B cell (primary cell): Measurements from ENCODE around the gene TYK2. TPM values are rescaled to one million over a fixed set of nuclear protein-coding genes. Genes with fewer than 3 reads are reported as not detected.

Source experiments
- ATAC-seq: fragments of 200-7000 bp; cut with Tn5 transposase; one replicate; pipeline ENCODE4 v1.10.0; 2021; ENCODE audit warnings: low read depth, mild to moderate bottlenecking, moderate number of reproducible peaks, moderate library complexity
- CTCF ChIA-PET: fragments of 350-600 bp; sonication (Branson Sonifier 250); formaldehyde crosslinking; loops from one replicate; lab custom pipeline; 2021; ENCODE audit warnings: antibody characterized with exemption, inconsistent platforms; lab: Charles Lee
- POLR2A ChIA-PET: fragments of 350-600 bp; sonication (Branson Sonifier 250); formaldehyde crosslinking; loops from one replicate; lab custom pipeline; 2021; ENCODE audit warnings: antibody characterized with exemption; lab: Charles Lee
- DNase-seq: peaks from one replicate; pipeline ENCODE4 v3.0.0; 2013
- H2AFZ ChIP-seq: 2 replicates; pipeline ENCODE4 v1.6.1; 2012; ENCODE audit warnings: mild to moderate bottlenecking, low read depth, low read length; ENCODE audit not compliant: insufficient read depth, poor library complexity, severe bottlenecking
- H3K27ac ChIP-seq, 2 donors: 1 replicate in 1 of 2; 2 replicates in 1 of 2; pipeline ENCODE4 v1.5.1; 2012 to 2013; ENCODE audit warnings: low read length in 2 of 2, mild to moderate bottlenecking in 2 of 2, moderate library complexity in 1 of 2
- H3K27me3 ChIP-seq, 4 experiments: fragments of 200-600 bp in 1 of 4; sonication (generic) in 1 of 4; replicated peaks in 1 of 4; 1 replicate in 2 of 4; 2 replicates in 2 of 4; pipeline versions ENCODE4 v1.6.1 to v1.7.0; 2013 to 2016; ENCODE audit warnings: low read length in 3 of 4, mild to moderate bottlenecking in 2 of 4, mixed read lengths in 1 of 4, moderate library complexity in 1 of 4; ENCODE audit not compliant: insufficient read depth in 4 of 4, control insufficient read depth in 3 of 4; ENCODE audit errors: control extremely low read depth in 1 of 4
- H3K36me3 ChIP-seq, 2 experiments: replicated peaks in 1 of 2; 1 replicate in 1 of 2; 2 replicates in 1 of 2; pipeline versions ENCODE4 v1.6.1 to v1.7.1; 2013; ENCODE audit warnings: low read length in 1 of 2; ENCODE audit not compliant: insufficient read depth in 2 of 2, control insufficient read depth in 1 of 2; ENCODE audit errors: control extremely low read depth in 1 of 2, extremely low read depth in 1 of 2
- H3K4me1 ChIP-seq, 2 donors: fragments of 200-600 bp in 1 of 2; sonication (generic) in 1 of 2; 1 replicate in 1 of 2; 2 replicates in 1 of 2; pipeline versions ENCODE4 v1.5.1 to v1.6.1; 2013 to 2017; ENCODE audit warnings: low read length in 2 of 2; ENCODE audit not compliant: control insufficient read depth in 2 of 2, insufficient read depth in 2 of 2
- H3K4me2 ChIP-seq: replicated peaks from 2 replicates; pipeline ENCODE3; 2012; ENCODE audit warnings: mild to moderate bottlenecking, low read depth, low read length; ENCODE audit not compliant: poor library complexity, severe bottlenecking
- H3K4me3 ChIP-seq, 5 experiments: fragments of 200-600 bp in 1 of 5; sonication (generic) in 1 of 5; 1 replicate in 3 of 5; 2 replicates in 2 of 5; pipeline versions ENCODE4 v1.5.1 to v1.7.0; 2011 to 2016; ENCODE audit warnings: low read length in 4 of 5, mild to moderate bottlenecking in 4 of 5, low read depth in 2 of 5, control low read depth in 1 of 5, moderate library complexity in 1 of 5; ENCODE audit not compliant: insufficient read depth in 1 of 5; ENCODE audit errors: control extremely low read depth in 1 of 5, extremely low read depth in 1 of 5
- H3K79me2 ChIP-seq: fragments of 200-600 bp; sonication (generic); one replicate; pipeline ENCODE4 v1.6.0; 2016; ENCODE audit warnings: low read length; ENCODE audit not compliant: control insufficient read depth, insufficient read depth
- H3K9ac ChIP-seq: fragments of 200-600 bp; sonication (generic); 2 replicates; pipeline ENCODE4 v1.6.1; 2017; ENCODE audit warnings: mild to moderate bottlenecking, low read length, moderate library complexity
- H3K9me3 ChIP-seq, 3 donors: one replicate each; pipeline versions ENCODE4 v1.6.1 to v1.7.1; 2013; ENCODE audit warnings: low read length in 2 of 3; ENCODE audit not compliant: control insufficient read depth in 2 of 3, insufficient read depth in 1 of 3; ENCODE audit errors: control extremely low read depth in 1 of 3
- H4K20me1 ChIP-seq: 2 replicates; pipeline ENCODE4 v1.6.0; 2012; ENCODE audit warnings: mild to moderate bottlenecking, low read length; ENCODE audit not compliant: insufficient read depth, control insufficient read depth, poor library complexity, severe bottlenecking
- H3K27ac Mint-ChIP-seq: one replicate; pipeline ENCODE4 v1.8.0; 2021; ENCODE audit warnings: mixed read lengths
- H3K27me3 Mint-ChIP-seq: one replicate; pipeline ENCODE4 v1.8.0; 2021; ENCODE audit warnings: mixed read lengths
- H3K4me1 Mint-ChIP-seq: one replicate; pipeline ENCODE4 v1.8.0; 2021; ENCODE audit warnings: mixed read lengths
- H3K4me3 Mint-ChIP-seq: one replicate; pipeline ENCODE4 v1.8.0; 2021; ENCODE audit warnings: mixed read lengths
- H3K9me3 Mint-ChIP-seq: one replicate; pipeline ENCODE4 v1.8.0; 2022; ENCODE audit warnings: mixed read lengths; ENCODE audit not compliant: insufficient read depth
- CTCF ChIP-seq: fragments of 200-600 bp; IDR thresholded peaks from one replicate; pipeline ENCODE4 v1.8.0; 2022; ENCODE audit warnings: antibody characterized with exemption, mild to moderate bottlenecking
- EZH2 ChIP-seq: IDR thresholded peaks from 2 replicates; pipeline ENCODE4 v1.6.1; 2012; ENCODE audit warnings: borderline replicate concordance, low read depth, mild to moderate bottlenecking, moderate library complexity, low read length; ENCODE audit not compliant: insufficient read depth, poor library complexity, severe bottlenecking
- WGBS: methylation state at CpG from one replicate; pipeline ENCODE4 v1.1.5; 2013; ENCODE audit warnings: missing lambda C conversion rate; ENCODE audit not compliant: insufficient coverage; 5-methylcytosine and 5-hydroxymethylcytosine counted together
- intact Hi-C: fragments of 100-400 bp; cut with micrococcal nuclease; formaldehyde crosslinking; loops from one replicate; pipeline ENCODE4 v1.10.0; 2022
- polyA plus RNA-seq: library from polyadenylated mRNA; depleted of rRNA; stranded (reverse); fragments of >200 nt; gene quantifications from 2 replicates; pipeline ENCODE4 v1.2.3, GENCODE V29; 2012
- total RNA-seq, 2 donors: library from RNA; stranded (reverse); fragments of 120-200 nt in 1 of 2; gene quantifications; 1 replicate in 1 of 2; 2 replicates in 1 of 2; pipeline versions ENCODE4 v1.2.3 to v1.2.4, GENCODE V29; 2013 to 2022

The TYK2 gene
- total and polyA plus RNA-seq, 2 donors (not counting 1 experiment from before 2014, with no cell fraction given): 337 to 343 TPM

GRCh38 chr19:10318807-10319682, 61.3 kb downstream of the TYK2 start:
- no peak for DNase-seq

More at GRCh38 chr19:10318807-10319682, 61.3 kb downstream of the TYK2 start:
- H3K4me3 Mint-ChIP-seq: no peak overlapping the region
- no peaks in the 10 kb centered on the region for H3K27me3 Mint-ChIP-seq
- peaks cover 6 to 20% of the 10 kb centered on the region in 2 donors for H3K4me1 ChIP-seq
- peaks cover 22% of the 10 kb centered on the region for H4K20me1 ChIP-seq
- peaks cover 14% of the 10 kb centered on the region for H3K4me1 Mint-ChIP-seq
- no peak for TF ChIP-seq EZH2
- TF ChIP-seq CTCF: no peak
- peaks cover 10% of the 10 kb centered on the region for H3K79me2 ChIP-seq
- no peak overlapping the region for H3K4me2 ChIP-seq
- H3K27me3 ChIP-seq: no peaks in the 10 kb centered on the region
- H3K27ac Mint-ChIP-seq: no peak overlapping the region
- 92% methylated on average over 9 of the region's 13 CpGs for WGBS
- ATAC-seq: no peak
- no peak overlapping the region for H3K9ac ChIP-seq
- ChIA-PET POLR2A (interaction anchor here (0.5 to 0.6 kb wide), 3 partner anchors 15 to 91 kb away, joined by 3 to 5 read pairs (median 3); no protein-coding TSS in a partner anchor), CTCF (no interaction called here)
- no peaks in the 10 kb centered on the region for H3K9me3 Mint-ChIP-seq
- intact Hi-C loops: no loop called here
- H2AFZ ChIP-seq: no peak overlapping the region
- peaks cover 0 to 46% of the 10 kb centered on the region in 2 experiments for H3K36me3 ChIP-seq
- H3K27ac ChIP-seq: no peak overlapping the region
- H3K4me3 ChIP-seq: no peak overlapping the region
- no peaks in the 10 kb centered on the region for H3K9me3 ChIP-seq
